Hematopoietic multipotent progenitor cell (in vitro differentiated cells): ENCODE measurements around the gene CRHR2. TPM values are rescaled to one million over a fixed set of nuclear protein-coding genes. Genes with fewer than 3 reads are reported as not detected.
"Not testable (repeated sequence)": the region's sequence is repeated elsewhere in the genome, so short reads cannot be mapped to it uniquely, and the experiment has no call there.

ENCODE experiments used
- DNase-seq, 3 donors: peaks; one replicate each; pipeline ENCODE4 v3.0.0-alpha.2; 2011 to 2015; ENCODE audit warnings: low read depth in 2 of 3, low spot score in 2 of 3
- total RNA-seq: library from RNA; depleted of rRNA; stranded (reverse); fragments of >200 nt; gene quantifications from one replicate; pipeline ENCODE4 v1.2.3, GENCODE V29; 2012

The CRHR2 gene
- total RNA-seq, 1 donor, result not detected

DNA sequence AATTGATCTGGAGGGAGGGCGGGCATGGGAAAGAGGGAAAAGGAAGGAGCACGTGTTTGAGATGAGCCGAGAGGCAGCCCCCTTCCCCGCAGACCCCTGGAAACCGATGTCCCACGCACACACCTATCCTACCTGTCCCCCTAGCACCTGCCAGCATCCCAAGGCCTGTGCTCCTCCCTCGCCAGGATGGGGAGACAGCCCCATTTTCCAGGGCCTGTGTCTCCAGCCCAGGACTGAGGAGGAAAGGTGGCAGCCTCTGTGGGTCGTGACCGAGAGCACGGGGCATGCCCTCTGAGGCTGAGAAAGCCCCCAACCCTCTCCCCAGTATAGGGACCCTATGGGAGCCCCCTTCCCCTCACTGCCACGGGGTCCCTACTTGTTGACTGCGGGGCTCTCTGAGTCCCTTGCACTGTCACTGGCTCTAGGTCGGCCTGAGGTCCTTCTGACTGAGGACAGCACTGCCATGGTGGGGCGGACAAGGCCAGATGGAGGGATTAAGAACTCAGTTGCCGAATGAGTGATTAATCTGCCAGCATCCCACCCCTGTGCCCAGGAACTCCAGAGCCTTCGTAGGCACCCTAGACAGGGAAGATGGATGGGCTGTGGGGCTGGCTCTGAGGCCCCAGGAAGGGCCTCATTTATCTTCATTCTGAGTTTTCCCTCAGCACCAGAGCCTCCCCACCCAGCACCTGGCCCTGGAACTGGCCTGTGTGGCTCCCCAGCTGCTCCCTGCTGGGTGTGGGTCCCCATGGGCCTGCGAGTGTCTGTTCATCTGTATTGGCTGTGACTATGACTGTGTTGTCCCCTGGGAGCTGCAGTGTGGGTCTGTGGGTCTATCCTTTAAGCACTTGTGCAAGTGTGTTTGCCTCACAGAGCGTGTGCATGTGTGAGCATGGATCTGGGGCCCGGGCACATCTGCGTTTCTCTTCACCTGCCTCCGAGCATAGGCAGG is 26.0 kb downstream of the CRHR2 start:
- no peak for DNase-seq

DNA sequence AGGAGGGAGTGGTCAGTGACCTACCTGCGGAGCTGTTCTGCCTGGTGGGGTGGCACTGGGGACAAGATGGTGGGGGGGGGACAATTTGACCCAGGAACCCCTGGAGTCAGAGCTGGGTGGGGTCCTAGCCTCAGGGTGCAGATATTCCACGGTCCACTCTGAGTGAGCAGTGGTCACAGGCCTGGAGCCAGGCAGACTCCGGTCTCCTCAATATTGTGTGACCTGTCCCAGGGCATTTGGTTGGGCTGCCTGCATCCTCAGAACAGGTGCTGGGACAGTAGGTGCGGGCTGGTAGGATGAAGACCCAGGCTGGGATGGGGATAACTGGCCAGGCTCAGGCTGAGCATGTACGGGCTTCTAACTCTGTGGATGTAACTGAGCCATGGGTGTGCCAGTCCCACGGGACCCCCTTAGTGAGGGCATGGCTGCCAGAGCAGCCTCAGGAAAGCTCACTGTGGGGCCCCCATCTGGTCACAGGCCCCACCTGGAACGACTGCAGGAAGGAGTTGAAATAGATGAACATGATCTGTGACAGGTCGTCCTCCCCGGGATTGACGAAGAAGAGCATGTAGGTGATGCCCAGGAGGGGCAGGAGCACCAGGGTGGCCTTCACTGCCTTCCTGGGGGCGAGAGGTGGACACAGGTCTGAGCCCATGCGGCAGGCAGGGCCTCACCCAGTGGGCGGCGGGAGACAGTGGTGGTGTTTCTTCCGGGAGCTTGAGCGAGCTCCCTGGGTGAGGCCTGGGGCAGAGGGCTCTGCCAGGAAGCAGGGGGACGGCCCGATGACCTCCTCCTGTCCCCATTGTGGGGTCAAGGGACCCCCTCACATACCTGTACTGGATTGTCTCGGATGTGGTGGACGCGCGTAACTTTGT is 26.9 kb downstream of the CRHR2 start:
- DNase-seq, result no peak

DNA sequence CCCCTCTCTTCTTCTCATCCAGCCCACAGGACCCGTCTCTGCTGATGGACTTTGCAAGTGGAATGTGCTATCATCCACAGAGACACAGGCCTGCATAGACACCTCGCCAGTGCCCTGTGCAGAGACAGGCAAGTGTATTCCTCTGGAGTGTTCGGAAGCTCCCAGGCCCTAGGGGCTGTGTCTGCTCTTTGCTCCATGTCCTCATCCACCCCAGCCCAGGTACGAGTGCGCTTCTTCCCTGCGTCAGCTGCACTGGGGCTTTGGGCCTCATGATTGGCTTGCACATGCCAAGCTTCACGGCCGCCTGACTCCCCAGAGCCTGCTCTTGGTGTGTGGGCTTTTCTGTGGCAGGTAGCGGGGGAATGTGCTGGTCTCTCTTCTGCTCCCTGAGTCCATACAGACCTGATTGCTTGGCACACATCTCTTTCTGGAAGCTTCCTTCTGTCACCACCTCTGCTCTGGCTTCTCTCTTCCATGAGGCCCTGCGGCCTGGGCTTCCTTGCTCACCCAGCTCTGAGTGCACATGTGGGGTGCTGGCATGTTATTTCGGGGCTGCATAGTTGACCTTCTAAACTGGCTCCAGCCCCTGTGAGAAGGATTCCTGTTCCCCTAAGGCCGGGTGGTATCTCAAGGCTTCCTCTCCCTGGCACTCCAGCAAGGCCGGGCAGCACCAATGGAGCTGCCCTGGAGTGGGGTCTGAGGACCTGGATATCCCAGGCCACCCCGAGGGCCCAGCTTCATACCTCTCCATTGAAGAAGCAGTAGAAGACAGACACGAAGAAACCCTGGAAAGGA is 27.8 kb downstream of the CRHR2 start:
- DNase-seq, result no peak

DNA sequence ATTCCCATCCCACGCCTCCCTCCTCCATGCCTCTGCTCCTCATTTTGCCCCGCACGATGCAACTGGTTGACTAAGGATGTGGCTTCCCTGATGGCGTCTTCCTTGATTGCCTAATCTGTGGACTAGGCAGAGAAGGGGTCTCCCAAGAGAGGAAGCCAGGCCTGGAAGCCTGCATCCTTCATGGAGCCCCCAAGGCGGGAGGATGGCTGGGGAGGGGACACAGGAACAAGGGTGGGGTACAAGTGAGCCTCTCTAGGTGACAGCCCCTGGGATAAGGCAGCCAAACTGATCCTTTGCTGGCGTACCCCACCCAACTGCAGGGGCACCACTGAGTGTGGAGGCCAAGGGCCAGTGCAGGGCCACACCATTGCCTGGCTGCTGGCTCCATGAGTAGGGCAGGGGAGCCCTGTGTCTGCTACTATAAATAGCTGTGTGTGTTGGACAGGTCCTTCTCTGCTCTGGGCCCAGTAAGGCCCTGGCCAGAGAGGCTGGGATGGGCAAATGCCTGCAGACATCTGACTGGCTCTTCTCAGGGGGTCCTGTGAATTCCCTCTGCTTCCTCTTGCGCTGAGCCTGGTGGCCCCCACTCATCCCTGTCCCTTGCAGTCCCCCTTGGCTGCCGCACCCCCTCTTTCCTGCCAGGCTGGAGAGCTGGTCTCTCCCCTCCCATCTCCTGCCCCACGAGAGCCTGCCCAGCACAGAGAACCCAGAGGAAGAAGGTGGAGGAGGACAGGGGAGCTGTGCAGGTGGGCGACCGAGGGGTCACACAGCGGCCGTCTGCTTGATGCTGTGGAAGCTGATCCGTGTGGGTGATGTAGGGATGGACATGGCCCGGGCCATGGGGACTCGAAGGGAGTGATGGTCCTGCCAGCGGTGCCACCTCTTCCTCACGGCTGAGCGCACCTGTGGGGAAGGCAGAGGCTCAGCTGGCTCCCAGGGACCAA is 29.3 kb downstream of the CRHR2 start:
- DNase-seq, result no peak

DNA sequence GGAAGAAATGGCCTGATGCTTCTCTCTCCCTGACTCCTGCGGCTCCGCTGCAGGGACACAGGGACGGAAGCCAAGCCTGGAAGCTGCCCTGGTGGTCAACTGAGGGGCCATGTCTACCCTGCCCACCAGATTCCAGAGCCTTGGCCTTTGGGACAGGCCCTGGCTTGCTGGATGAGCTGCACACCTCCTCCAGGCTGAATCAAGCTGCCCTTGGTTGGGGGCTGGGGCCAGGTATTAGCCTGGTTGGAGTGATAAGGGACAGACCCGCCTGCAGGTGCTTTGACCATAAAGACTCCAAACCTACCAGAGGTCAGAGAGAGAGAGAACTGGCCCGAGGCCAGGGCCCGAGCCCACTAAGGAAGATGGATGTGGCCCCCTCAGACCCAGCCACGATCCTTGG is 30.1 kb downstream of the CRHR2 start:
- DNase-seq, result no peak

DNA sequence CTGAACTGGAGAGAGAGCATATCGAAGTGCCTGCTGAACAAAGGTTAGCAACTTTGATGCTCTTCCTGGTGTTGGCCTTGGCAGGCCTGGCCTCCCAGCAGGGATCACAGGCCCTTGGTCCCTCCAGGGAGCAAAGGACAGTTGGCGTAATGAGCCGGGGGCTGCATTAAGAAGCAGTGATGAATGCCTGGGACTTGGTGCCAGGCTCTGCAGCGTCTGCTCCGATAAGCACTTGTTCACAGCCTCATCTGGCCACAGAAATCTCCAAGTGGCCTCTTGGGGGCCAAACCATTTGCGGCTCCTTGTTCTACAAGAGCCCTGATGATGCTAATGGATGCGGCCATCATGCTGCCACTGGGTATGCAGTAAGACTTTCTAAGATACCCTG is 31.8 kb downstream of the CRHR2 start:
- no peak for DNase-seq

DNA sequence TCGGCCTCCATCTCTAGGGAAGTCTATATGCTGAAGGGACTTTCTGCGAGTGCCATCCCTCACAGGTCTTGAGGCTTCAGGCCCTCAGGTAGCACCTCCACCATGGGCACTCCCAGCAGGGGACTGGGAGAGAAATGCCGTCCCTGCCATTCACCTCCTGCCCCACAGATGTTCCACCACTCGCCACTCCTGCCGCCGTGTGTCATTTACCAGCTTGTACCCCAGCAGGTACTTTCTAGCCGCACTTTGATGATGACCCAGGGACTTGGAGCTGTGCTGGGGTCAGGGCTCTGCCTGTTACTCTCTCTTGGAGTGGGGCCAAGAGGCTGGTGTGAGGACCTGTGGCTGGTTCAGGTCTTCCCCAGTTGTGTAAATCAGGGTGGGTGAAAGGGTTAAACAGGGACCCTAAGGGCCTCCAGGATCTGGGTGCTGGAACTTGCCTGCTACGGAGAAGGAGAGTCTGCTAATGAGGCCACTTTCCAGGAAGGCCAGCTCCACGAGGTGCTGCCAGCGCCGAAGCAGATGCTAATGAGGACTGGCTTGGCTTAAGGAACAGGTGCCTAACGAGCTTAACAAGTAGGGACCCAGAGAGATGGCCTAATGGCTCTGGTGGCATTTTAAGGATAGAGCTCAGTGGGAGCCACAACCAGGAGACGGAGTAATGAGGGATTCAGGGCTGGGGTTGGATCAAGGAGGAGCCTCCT is 32.4 kb downstream of the CRHR2 start:
- no peak for DNase-seq

DNA sequence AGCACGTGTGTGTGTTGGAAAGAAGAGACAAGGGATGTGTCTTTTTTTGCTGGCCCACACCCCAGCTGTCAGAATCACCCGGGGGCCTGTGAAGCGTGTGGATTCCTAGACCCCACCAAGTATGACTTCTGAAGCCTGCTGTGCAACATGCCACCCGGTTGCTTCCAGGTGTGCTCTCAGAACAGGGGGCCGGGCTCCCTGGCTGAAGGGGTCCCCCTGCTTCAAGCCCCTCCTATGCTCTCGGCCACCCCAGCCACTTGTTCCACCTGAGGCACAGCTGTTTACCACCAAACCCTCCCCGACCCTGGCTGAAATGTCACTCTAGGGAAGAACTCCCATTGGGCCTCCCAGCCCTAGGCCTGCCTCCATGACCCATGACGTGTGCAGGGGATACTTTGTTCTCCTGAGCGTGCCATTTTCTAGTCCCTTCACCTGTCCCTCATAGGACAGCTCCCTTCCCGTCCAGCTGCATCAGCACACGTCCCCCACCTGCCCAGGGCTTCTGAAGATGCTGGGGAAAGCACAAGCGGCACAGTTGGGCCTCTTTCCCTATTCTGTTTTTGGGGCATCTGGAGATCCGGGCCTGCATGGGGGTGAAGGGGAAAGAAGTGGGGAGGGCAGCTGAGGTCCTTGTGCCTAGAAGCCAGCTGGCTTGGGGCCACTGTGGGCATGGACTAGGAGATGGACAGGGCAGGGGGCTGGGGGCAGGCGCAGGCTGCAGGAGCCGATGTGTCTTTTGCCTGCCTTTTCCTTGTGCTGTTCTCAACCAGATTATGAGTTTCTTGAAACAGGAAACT is 33.3 kb downstream of the CRHR2 start:
- no peak for DNase-seq

DNA sequence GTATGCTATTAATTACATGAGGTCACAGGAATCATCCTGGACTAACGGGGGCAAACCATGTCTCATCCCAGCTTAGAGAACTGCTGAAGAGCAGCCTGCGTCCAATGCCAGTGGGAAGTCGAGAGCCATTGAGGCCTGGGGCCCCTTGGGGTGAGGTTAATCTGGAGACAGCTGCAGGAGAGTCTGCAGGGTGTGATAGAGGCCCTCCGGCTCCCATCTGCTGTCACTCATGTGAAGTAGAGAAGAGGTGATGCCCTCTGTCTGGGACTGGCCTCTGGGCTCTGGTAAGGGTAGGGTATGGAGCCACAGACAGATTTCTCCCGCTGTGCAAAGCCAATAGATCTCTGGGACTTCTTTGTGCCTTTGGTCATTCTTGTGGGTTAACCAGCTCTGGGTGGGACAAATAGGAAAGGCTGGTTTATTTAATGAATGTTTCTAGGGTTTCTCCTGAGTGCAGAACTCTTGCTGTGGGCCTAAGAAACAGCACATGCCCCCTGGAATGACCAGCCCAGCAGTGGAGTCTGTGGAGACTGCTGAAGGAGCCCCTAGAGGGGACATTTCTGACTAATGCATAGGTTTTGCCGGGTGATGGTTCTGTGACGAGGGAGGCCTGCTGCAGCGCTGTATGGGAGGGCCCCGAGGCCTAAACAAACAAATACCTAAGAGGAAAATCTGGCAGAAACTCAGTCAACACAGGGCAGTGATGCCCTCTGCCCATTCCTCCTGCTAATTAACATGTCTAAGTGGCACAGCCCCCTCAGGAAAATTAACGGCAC is 34.5 kb downstream of the CRHR2 start:
- DNase-seq, result no peak

DNA sequence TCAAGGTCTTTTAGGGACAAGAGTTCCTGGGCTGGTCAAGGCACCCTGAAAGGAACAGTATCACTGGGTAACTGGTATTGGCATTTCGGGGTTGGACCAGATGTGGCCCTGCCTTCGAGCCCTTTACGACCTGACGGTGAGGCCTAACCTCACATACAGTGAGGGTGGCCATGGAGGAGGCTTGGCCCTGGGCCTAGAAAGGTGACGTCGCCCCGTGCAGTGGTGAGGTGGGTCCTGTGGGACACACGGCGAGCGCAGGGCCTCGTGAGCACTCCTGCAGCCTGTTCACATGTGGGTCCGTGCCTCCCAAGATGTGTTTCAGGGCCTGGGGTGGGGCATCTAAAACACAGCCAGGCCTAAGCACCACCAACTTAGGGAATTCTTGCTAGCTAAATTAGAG is 36.1 kb downstream of the CRHR2 start:
- DNase-seq, result no peak

DNA sequence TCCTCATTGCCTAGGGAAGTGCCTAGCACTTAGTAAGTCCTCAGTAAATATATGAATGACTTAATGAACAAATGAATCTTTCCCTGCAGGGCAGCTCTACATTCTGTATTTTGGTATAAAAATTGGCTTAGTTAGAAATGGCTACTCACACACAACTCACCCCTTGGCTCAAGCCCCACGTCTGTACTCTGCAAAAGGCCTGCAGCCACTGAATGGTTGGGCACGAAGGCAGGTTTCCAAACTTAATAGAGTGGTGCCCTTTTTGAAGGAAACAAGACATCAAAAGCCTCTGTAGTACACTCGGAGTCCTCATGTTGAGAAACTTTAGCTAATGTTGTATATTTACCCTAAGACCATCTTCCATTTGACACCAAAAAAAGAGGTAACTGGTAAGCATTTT is 36.6 kb downstream of the CRHR2 start:
- no peak for DNase-seq

DNA sequence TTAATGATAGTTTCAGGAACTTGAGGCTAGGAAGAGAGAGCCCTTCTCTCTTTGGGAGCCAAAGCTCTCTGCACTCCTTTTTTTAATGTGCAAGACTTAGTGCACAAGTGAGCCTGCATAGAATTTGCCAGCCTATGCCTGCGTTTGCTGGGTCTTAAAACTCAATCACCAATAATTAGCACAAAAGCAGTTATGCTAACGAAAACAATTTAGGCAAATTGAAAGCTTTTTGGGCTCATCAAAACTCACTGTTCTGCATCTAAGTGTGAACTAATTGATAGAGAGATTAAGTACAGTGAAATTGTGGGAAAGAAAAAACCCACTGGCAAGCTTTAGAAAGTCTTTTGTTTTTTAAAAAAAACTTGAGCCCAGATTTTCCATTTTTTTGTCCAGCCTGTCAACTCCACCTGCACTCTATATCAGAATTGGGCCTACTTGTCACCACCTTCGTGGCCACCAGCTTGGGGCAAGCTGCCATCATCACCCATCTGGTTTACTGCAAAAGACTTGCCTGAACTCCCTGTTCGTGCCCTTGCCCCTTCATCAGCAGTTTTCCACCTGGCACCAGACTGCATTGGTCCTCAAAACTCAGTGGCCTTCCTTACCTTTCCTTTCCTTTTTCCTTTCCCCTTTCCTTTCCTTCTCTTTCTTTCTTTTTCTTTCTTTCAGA is 37.8 kb downstream of the CRHR2 start:
- DNase-seq, result no peak

DNA sequence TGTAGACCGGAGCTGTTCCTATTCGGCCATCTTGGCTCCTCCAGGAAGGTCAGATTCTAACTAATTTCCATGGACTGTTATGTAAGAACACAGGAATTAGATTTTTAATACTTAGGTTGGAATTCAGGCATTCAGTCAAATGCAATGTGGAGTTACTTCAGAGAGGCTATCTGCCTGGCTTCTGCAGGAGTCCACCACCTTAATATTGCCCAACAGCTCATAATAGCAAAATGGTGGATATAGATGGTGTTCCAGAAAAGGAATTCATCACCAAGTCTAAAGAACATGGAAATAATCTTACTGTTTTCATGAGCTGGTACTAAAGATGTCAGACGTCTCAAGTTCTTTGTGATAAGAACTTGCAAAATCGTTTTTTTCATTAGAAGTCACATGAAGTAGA is 39.5 kb downstream of the CRHR2 start:
- DNase-seq, result no peak

DNA sequence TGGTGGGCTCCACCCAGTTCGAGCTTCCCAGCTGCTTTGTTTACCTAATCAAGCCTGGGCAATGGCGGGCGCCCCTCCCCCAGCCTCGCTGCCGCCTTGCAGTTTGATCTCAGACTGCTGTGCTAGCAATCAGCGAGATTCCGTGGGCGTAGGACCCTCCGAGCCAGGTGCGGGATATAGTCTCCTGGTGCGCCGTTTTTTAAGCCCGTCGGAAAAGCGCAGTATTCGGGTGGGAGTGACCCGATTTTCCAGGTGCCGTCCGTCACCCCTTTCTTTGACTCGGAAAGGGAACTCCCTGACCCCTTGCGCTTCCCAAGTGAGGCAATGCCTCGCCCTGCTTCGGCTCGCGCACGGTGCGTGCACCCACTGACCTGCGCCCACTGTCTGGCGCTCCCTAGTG is 39.9 kb downstream of the CRHR2 start:
- not testable (repeated sequence) for DNase-seq

DNA sequence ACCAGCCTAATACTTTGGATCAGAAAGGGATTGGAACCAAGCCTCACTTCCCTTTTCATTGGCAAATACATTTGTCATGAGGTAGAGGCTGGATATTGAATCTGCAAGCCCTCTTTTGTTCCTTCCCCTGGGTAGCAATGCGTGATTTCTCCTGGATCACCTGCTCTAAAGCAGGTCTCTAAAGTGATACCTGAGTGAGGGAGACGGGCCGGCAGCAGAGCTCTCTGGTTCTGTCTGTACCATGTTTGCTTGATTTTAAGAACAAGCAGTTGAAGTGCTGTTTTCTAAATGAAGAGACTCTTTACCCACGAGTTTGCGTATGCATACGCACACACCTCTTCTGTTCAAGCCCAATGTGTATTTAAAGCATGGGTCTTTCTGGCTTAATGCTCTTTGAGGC is 46.5 kb downstream of the CRHR2 start:
- no peak for DNase-seq

DNA sequence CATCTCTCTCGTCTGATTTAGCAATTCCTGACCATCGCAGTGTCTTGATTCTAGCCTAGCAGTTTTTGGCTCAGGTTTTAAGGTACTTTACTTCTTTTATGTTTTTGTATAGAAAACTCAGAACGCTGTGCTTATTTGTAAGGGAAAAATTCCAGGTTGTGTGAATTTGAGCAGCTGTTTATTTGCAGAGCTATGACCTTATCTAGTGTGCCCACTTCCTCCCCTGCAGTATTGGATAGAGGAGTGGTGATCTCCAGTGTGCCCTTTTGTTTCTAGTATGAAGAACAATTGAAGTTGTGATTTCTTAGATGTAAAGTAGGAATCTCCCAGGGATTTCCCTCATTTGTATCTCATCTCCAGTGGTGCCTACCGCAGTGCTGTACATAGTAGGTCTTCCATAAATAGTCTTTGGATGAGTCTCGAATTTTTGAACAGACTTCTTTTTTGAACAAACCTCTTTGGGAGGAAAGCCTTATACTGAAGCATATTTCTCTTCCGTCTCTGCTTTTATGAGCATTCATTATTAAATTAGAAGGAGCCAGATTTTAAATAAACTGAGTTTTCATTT is 47.5 kb downstream of the CRHR2 start:
- no peak for DNase-seq

DNA sequence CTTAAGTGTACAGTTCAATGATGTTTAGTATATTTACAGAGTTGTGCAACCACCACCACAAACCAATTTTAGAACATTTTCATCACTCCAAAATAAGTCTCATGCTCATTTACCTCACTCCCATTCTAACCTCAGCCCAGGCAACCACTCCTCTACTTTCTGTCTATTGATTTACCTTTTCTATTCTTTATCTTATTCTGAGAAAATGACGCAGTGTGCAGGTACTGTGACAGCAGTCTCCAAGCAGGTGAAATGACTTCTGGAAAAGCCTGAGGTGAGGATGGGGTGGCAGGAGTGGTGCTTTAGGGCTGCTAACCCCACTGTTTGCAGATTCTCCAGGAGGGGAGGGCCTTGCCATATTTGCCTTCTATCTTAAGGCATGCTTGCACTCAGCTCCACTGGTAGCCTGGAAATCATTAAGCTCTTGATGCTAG is 48.0 kb downstream of the CRHR2 start:
- DNase-seq, result no peak
